Endothelial cell of umbilical vein (primary cell): ENCODE results near the gene ZBTB32. TPM values are rescaled to one million over a fixed set of nuclear protein-coding genes. Genes with fewer than 3 reads are reported as not detected.

Source experiments
- BruUV-seq: library from RNA; stranded (reverse); fragments of 400-500 nt; replicated peaks from 2 replicates; lab custom pipeline; 2021; lab: Mats Ljungman, UMichigan
- CTCF ChIA-PET: fragments of 300-600, 350-600 bp; sonication (Branson Sonifier 250); formaldehyde crosslinking; loops from one replicate; lab custom pipeline; 2021; ENCODE audit warnings: antibody characterized with exemption, inconsistent platforms; lab: Charles Lee
- POLR2A ChIA-PET: fragments of 300-600, 350-600 bp; sonication (Branson Sonifier 250); formaldehyde crosslinking; loops from one replicate; lab custom pipeline; 2021; ENCODE audit warnings: antibody characterized with exemption, inconsistent platforms; lab: Charles Lee
- DNase-seq: peaks from one replicate; pipeline ENCODE4 v3.0.0-alpha.2; 2011; ENCODE audit warnings: low read depth, low spot score
- FAIRE-seq: peaks from 2 replicates; lab custom pipeline; 2011; peaks lifted over from hg19 to GRCh38; lab: Jason Lieb, UNC
- H2AFZ ChIP-seq: 2 replicates; pipeline ENCODE4 v1.6.0; 2012; ENCODE audit warnings: low read depth, low read length, control low read depth, inconsistent platforms
- H3K27ac ChIP-seq: 2 replicates; pipeline ENCODE4 v1.5.1; 2011; ENCODE audit warnings: low read depth, mild to moderate bottlenecking, control low read depth, low read length, moderate library complexity; ENCODE audit not compliant: insufficient read depth
- H3K27me3 ChIP-seq, 2 experiments: 2 replicates each; pipeline versions ENCODE4 v1.6.0 to v1.6.1; 2011; ENCODE audit warnings: low read length in 2 of 2, mixed read lengths in 1 of 2; ENCODE audit not compliant: control insufficient read depth in 2 of 2, insufficient read depth in 2 of 2
- H3K36me3 ChIP-seq, 2 experiments: 2 replicates in 1 of 2; 3 replicates in 1 of 2; pipeline ENCODE4 v1.5.1; 2011; ENCODE audit warnings: low read length in 2 of 2, mild to moderate bottlenecking in 1 of 2, moderate library complexity in 1 of 2; ENCODE audit not compliant: control insufficient read depth in 2 of 2, insufficient read depth in 2 of 2; ENCODE audit errors: extremely low read depth in 1 of 2
- H3K4me1 ChIP-seq: 3 replicates; pipeline ENCODE4 v1.5.1; 2011; ENCODE audit warnings: mild to moderate bottlenecking, low read length; ENCODE audit not compliant: control insufficient read depth, insufficient read depth; ENCODE audit errors: extremely low read depth
- H3K4me2 ChIP-seq: 2 replicates; pipeline ENCODE4 v1.6.1; 2011; ENCODE audit warnings: low read length, control low read depth, mixed read lengths; ENCODE audit not compliant: insufficient read depth
- H3K4me3 ChIP-seq, 3 experiments: fragments of 200-600 bp in 1 of 3; sonication (generic), shearing (Covaris generic) in 1 of 3; replicated peaks in 1 of 3; 2 replicates each; pipeline ENCODE4 v1.5.1; 2011 to 2016; ENCODE audit warnings: control low read depth in 3 of 3, low read length in 3 of 3, mild to moderate bottlenecking in 2 of 3, inconsistent platforms in 1 of 3, low read depth in 1 of 3, moderate library complexity in 1 of 3; ENCODE audit not compliant: insufficient read depth in 1 of 3
- H3K79me2 ChIP-seq: 2 replicates; pipeline ENCODE4 v1.6.0; 2012; ENCODE audit warnings: low read length, inconsistent platforms; ENCODE audit not compliant: control insufficient read depth, insufficient read depth
- H3K9ac ChIP-seq: replicated peaks from 2 replicates; pipeline ENCODE3; 2011; ENCODE audit warnings: low read length, control low read depth; ENCODE audit not compliant: insufficient read depth; ENCODE audit errors: extremely low read depth
- H3K9me1 ChIP-seq: replicated peaks from 3 replicates; pipeline ENCODE4 v1.6.0; 2011; ENCODE audit warnings: mild to moderate bottlenecking, low read length; ENCODE audit not compliant: control insufficient read depth, insufficient read depth; ENCODE audit errors: extremely low read depth
- H3K9me3 ChIP-seq: replicated peaks from 2 replicates; pipeline ENCODE4 v1.5.1; 2012; ENCODE audit warnings: low read length, inconsistent platforms; ENCODE audit not compliant: control insufficient read depth, insufficient read depth
- H4K20me1 ChIP-seq: replicated peaks from 2 replicates; pipeline ENCODE3; 2011; ENCODE audit warnings: mild to moderate bottlenecking, low read length; ENCODE audit not compliant: control insufficient read depth, insufficient read depth; ENCODE audit errors: extremely low read depth
- CTCF ChIP-seq, 2 donors: IDR thresholded peaks; 1 replicate in 1 of 2; 2 replicates in 1 of 2; pipeline ENCODE4 v1.5.1; 2011; ENCODE audit warnings: low read length in 2 of 2, mild to moderate bottlenecking in 2 of 2, moderate library complexity in 2 of 2, control low read depth in 1 of 2, inconsistent platforms in 1 of 2, low read depth in 1 of 2; ENCODE audit not compliant: insufficient read depth in 1 of 2; ENCODE audit errors: extremely low read depth in 1 of 2
- EZH2 ChIP-seq: IDR thresholded peaks from 2 replicates; pipeline ENCODE4 v1.6.1; 2012; ENCODE audit warnings: borderline replicate concordance, low read depth, mild to moderate bottlenecking, moderate library complexity, low read length, inconsistent platforms; ENCODE audit not compliant: severe bottlenecking
- JUN ChIP-seq: IDR thresholded peaks from 2 replicates; pipeline ENCODE4 v1.6.1; 2011; ENCODE audit warnings: borderline replicate concordance, low read depth; ENCODE audit not compliant: insufficient read length, insufficient read depth
- MAX ChIP-seq: IDR thresholded peaks from 2 replicates; pipeline ENCODE4 v1.6.1; 2011; ENCODE audit not compliant: insufficient read depth, insufficient read length
- POLR2AphosphoS5 ChIP-seq: IDR thresholded peaks from 2 replicates; pipeline ENCODE4 v1.6.1; 2012; ENCODE audit warnings: low read depth, mild to moderate bottlenecking, control low read depth, low read length, moderate library complexity; ENCODE audit not compliant: insufficient read depth
- dilution Hi-C: fragments of 300-500 bp; cut with MboI; formaldehyde crosslinking; loops from one replicate; pipeline ENCODE4 v1.15.0; 2019; ENCODE audit warnings: low sequenced_read_pairs; ENCODE audit not compliant: extremely low pct_ligation_motif_present
- intact Hi-C: fragments of 100-400 bp; cut with micrococcal nuclease; formaldehyde crosslinking; loops from one replicate; pipeline ENCODE4 v1.10.0; 2022
- polyA plus RNA-seq, 4 experiments: library from polyadenylated mRNA; depleted of rRNA in 3 of 4; stranded (reverse) in 3 of 4; unstranded in 1 of 4; fragments of >200 nt; gene quantifications; 2 replicates each; pipeline versions ENCODE4 v1.2.1 to v1.2.3, GENCODE V29; 2011 to 2012; ENCODE audit warnings: missing spikeins in 1 of 4
- total RNA-seq: library from RNA; stranded (reverse); gene quantifications from 2 replicates; pipeline ENCODE4 v1.2.3, GENCODE V29; 2021

The ZBTB32 gene
- total and polyA plus RNA-seq, 2 donors (not counting 3 experiments of a cell fraction or from before 2014, with no cell fraction given): not detected

- H3K27ac ChIP-seq: no peak overlapping the region
- no peak overlapping the region for H2AFZ ChIP-seq
- no peaks in the 10 kb centered on the region for H3K9me1 ChIP-seq
- no peaks in the 10 kb centered on the region for H3K9me3 ChIP-seq
- POLR2A ChIA-PET: no interaction called here
- no peak overlapping the region for H3K9ac ChIP-seq
- no peak overlapping the region for H3K4me3 ChIP-seq
- peaks cover 13% of the 10 kb centered on the region for H3K4me1 ChIP-seq
- dilution Hi-C loops (no loop called here), intact Hi-C loops (no loop called here)
- peaks cover 9% of the 10 kb centered on the region for H3K79me2 ChIP-seq
- no peak for FAIRE-seq
- H3K27me3 ChIP-seq: no peaks in the 10 kb centered on the region
- CTCF ChIA-PET: interaction anchor here (1.6 to 2.2 kb wide), 2 partner anchors 16 to 19 kb away, joined by 4 to 11 read pairs; no protein-coding TSS in a partner anchor
- no peak for DNase-seq
- no peaks in the 10 kb centered on the region for H3K36me3 ChIP-seq
- no peak for TF ChIP-seq MAX
- TF ChIP-seq JUN: no peak
- no peak for TF ChIP-seq POLR2AphosphoS5
- H4K20me1 ChIP-seq: no peaks in the 10 kb centered on the region
- no TSS peak for BruUV-seq
- no peak overlapping the region for H3K4me2 ChIP-seq
Measured at GRCh38 chr19:35713904-35714495, 9.6 kb downstream of the ZBTB32 start.

GRCh38 chr19:35714601-35715354 lies 10.4 kb downstream of the ZBTB32 start:
- Histone ChIP-seq H3K9ac (no peak overlapping the region), H3K36me3 (peaks cover 0 to 2% of the 10 kb centered on the region in 2 experiments), H3K79me2 (peaks cover 17% of the 10 kb centered on the region), H4K20me1 (no peaks in the 10 kb centered on the region), H2AFZ (no peak overlapping the region), H3K27me3 (no peaks in the 10 kb centered on the region), H3K9me3 (no peaks in the 10 kb centered on the region), H3K4me1 (peaks cover 17% of the 10 kb centered on the region), H3K27ac (no peak overlapping the region), H3K4me2 (no peak overlapping the region), H3K9me1 (no peaks in the 10 kb centered on the region), H3K4me3 (no peak overlapping the region)
- intact Hi-C loops: no loop called here
- dilution Hi-C loops: no loop called here
- TF ChIP-seq MAX: no peak
- no peak for TF ChIP-seq EZH2
- no peak for TF ChIP-seq CTCF (IDR thresholded peaks at IDR 0.05; ENCODE audit: extremely low read depth in 1 of 2, insufficient read depth in 1 of 2, low read depth in 1 of 2, low read length in 2 of 2)
- no TSS peak for BruUV-seq
- no peak for FAIRE-seq
- no peak for DNase-seq
- POLR2A ChIA-PET: no interaction called here
- CTCF ChIA-PET: interaction anchor here (2.2 kb wide), 1 partner anchor 20 kb away, joined by 11 read pairs; no protein-coding TSS in a partner anchor
